Activated naive CD8-positive, alpha-beta T cell treated with anti-CD3 and anti-CD28 coated beads, Interleukin-2, amount 10 ng/mL, durations not matched to agents 7 days and 5 days (primary cell): ENCODE measurements around the gene FAHD2B. TPM values are rescaled to one million over a fixed set of nuclear protein-coding genes. Genes with fewer than 3 reads are reported as not detected.
A peak's percentile ranks its signal among the peaks of the same experiment; 100 is the strongest.
"Not testable (repeated sequence)": the region's sequence is repeated elsewhere in the genome, so short reads cannot be mapped to it uniquely, and the experiment has no call there.

Source experiments
- ATAC-seq: fragments of 150-1000 bp; cut with Tn5 transposase; one replicate; pipeline ENCODE4 v1.10.0; 2021; ENCODE audit warnings: low read depth, moderate library complexity
- POLR2A ChIA-PET: fragments of 350-600 bp; sonication (Branson Sonifier 250); formaldehyde crosslinking; loops from one replicate; lab custom pipeline; 2021; ENCODE audit warnings: antibody characterized with exemption; lab: Charles Lee
- DNase-seq: peaks from one replicate; pipeline ENCODE4 v3.0.0; 2021
- H3K27ac Mint-ChIP-seq: one replicate; pipeline ENCODE4 v1.8.0; 2022; ENCODE audit warnings: mild to moderate bottlenecking, mixed read lengths
- H3K27me3 Mint-ChIP-seq: one replicate; pipeline ENCODE4 v1.8.0; 2022; ENCODE audit warnings: mild to moderate bottlenecking, moderate library complexity, mixed read lengths
- H3K36me3 Mint-ChIP-seq: one replicate; pipeline ENCODE4 v1.8.0; 2021; ENCODE audit warnings: mild to moderate bottlenecking, mixed read lengths
- H3K4me1 Mint-ChIP-seq: one replicate; pipeline ENCODE4 v1.8.0; 2021; ENCODE audit warnings: mixed read lengths
- H3K4me3 Mint-ChIP-seq: one replicate; pipeline ENCODE4 v1.8.0; 2022; ENCODE audit warnings: mild to moderate bottlenecking, moderate library complexity, mixed read lengths
- H3K9me3 Mint-ChIP-seq: one replicate; pipeline ENCODE4 v1.8.0; 2021; ENCODE audit warnings: mixed read lengths
- total RNA-seq, 2 experiments: library from RNA; stranded (reverse); gene quantifications; one replicate each; pipeline ENCODE4 v1.2.3, GENCODE V29; 2021

FAHD2B gene
- total RNA-seq, 2 experiments from 2014 or later = 26.9 to 31.5 TPM

GRCh38 chr2:97092946-97093345 is 1.7 kb downstream of the FAHD2B start:
- H3K4me3 Mint-ChIP-seq, H3K36me3 Mint-ChIP-seq, DNase-seq, POLR2A ChIA-PET, H3K27me3 Mint-ChIP-seq, ATAC-seq, H3K27ac Mint-ChIP-seq, H3K9me3 Mint-ChIP-seq: not testable (repeated sequence)
- H3K4me1 Mint-ChIP-seq = peaks cover 11% of the 10 kb centered on the region

GRCh38 chr2:97088706-97089105 is 6.0 kb downstream of the FAHD2B start:
- H3K27me3 Mint-ChIP-seq, ATAC-seq, H3K9me3 Mint-ChIP-seq, H3K4me1 Mint-ChIP-seq, H3K4me3 Mint-ChIP-seq, POLR2A ChIA-PET, H3K36me3 Mint-ChIP-seq, H3K27ac Mint-ChIP-seq, DNase-seq: not testable (repeated sequence)

- H3K36me3 Mint-ChIP-seq, DNase-seq, H3K9me3 Mint-ChIP-seq, H3K27ac Mint-ChIP-seq, H3K27me3 Mint-ChIP-seq, H3K4me1 Mint-ChIP-seq, POLR2A ChIA-PET, H3K4me3 Mint-ChIP-seq: not testable (repeated sequence)
- peak; percentile 28 for ATAC-seq
Observed at GRCh38 chr2:97085093-97085492, 9.6 kb downstream of the FAHD2B start.

GRCh38 chr2:97083516-97083915 is 11.2 kb downstream of the FAHD2B start:
- H3K27me3 Mint-ChIP-seq, POLR2A ChIA-PET, ATAC-seq, DNase-seq, H3K27ac Mint-ChIP-seq, H3K4me1 Mint-ChIP-seq, H3K4me3 Mint-ChIP-seq, H3K36me3 Mint-ChIP-seq, H3K9me3 Mint-ChIP-seq: not testable (repeated sequence)

- H3K9me3 Mint-ChIP-seq, H3K27me3 Mint-ChIP-seq, H3K36me3 Mint-ChIP-seq, H3K4me3 Mint-ChIP-seq, POLR2A ChIA-PET, ATAC-seq, H3K4me1 Mint-ChIP-seq, H3K27ac Mint-ChIP-seq, DNase-seq: not testable (repeated sequence)
Observed at GRCh38 chr2:97082206-97082605, 12.5 kb downstream of the FAHD2B start.

- POLR2A ChIA-PET, H3K27ac Mint-ChIP-seq, H3K4me1 Mint-ChIP-seq, H3K9me3 Mint-ChIP-seq, ATAC-seq, H3K36me3 Mint-ChIP-seq, H3K27me3 Mint-ChIP-seq, DNase-seq, H3K4me3 Mint-ChIP-seq: not testable (repeated sequence)
Observed at GRCh38 chr2:97080855-97081254, 13.8 kb downstream of the FAHD2B start.

- H3K4me3 Mint-ChIP-seq, H3K36me3 Mint-ChIP-seq, H3K4me1 Mint-ChIP-seq, H3K9me3 Mint-ChIP-seq, POLR2A ChIA-PET, H3K27ac Mint-ChIP-seq, ATAC-seq, DNase-seq: not testable (repeated sequence)
- H3K27me3 Mint-ChIP-seq = peaks cover 14% of the 10 kb centered on the region
Observed at GRCh38 chr2:97077213-97077612, 17.5 kb downstream of the FAHD2B start.

- POLR2A ChIA-PET, H3K27ac Mint-ChIP-seq, H3K36me3 Mint-ChIP-seq, DNase-seq, ATAC-seq, H3K4me1 Mint-ChIP-seq, H3K4me3 Mint-ChIP-seq, H3K9me3 Mint-ChIP-seq: not testable (repeated sequence)
- peaks cover 21% of the 10 kb centered on the region for H3K27me3 Mint-ChIP-seq
Observed at GRCh38 chr2:97070915-97071314, 23.8 kb downstream of the FAHD2B start.

- not testable (repeated sequence) for H3K4me3 Mint-ChIP-seq
- peaks cover 23% of the 10 kb centered on the region for H3K27me3 Mint-ChIP-seq
Observed at GRCh38 chr2:97068722-97069121, 26.0 kb downstream of the FAHD2B start.

GRCh38 chr2:97068074-97068473 is 26.6 kb downstream of the FAHD2B start:
- no peaks in the 10 kb centered on the region for H3K36me3 Mint-ChIP-seq
- DNase-seq = no peak

More at GRCh38 chr2:97068722-97069121, 26.0 kb downstream of the FAHD2B start:
- DNase-seq, POLR2A ChIA-PET, H3K27ac Mint-ChIP-seq, H3K9me3 Mint-ChIP-seq, ATAC-seq, H3K36me3 Mint-ChIP-seq, H3K4me1 Mint-ChIP-seq: not testable (repeated sequence)

GRCh38 chr2:97067279-97068004 is 27.2 kb downstream of the FAHD2B start:
- no peak for ATAC-seq

More at GRCh38 chr2:97068074-97068473, 26.6 kb downstream of the FAHD2B start:
- Mint-ChIP-seq H3K9me3 (no peaks in the 10 kb centered on the region), H3K4me3 (no peak overlapping the region), H3K4me1 (no peaks in the 10 kb centered on the region), H3K27ac (no peak overlapping the region), H3K27me3 (peaks cover 23% of the 10 kb centered on the region)
- ATAC-seq = no peak
- POLR2A ChIA-PET = no interaction called here

GRCh38 chr2:97066030-97066429 is 28.7 kb downstream of the FAHD2B start:
- ATAC-seq, DNase-seq, POLR2A ChIA-PET, H3K9me3 Mint-ChIP-seq, H3K4me1 Mint-ChIP-seq, H3K36me3 Mint-ChIP-seq, H3K27ac Mint-ChIP-seq, H3K4me3 Mint-ChIP-seq: not testable (repeated sequence)
- H3K27me3 Mint-ChIP-seq = peaks cover 29% of the 10 kb centered on the region

More at GRCh38 chr2:97067279-97068004, 27.2 kb downstream of the FAHD2B start:
- Mint-ChIP-seq H3K4me1 (no peaks in the 10 kb centered on the region), H3K9me3 (no peaks in the 10 kb centered on the region), H3K36me3 (no peaks in the 10 kb centered on the region), H3K27me3 (peaks cover 27% of the 10 kb centered on the region), H3K4me3 (no peak overlapping the region), H3K27ac (no peak overlapping the region)
- POLR2A ChIA-PET = no interaction called here
- no peak for DNase-seq

GRCh38 chr2:97062020-97062419 is 32.7 kb downstream of the FAHD2B start:
- H3K27ac Mint-ChIP-seq, H3K9me3 Mint-ChIP-seq, POLR2A ChIA-PET, H3K4me3 Mint-ChIP-seq, H3K36me3 Mint-ChIP-seq, ATAC-seq, H3K4me1 Mint-ChIP-seq, DNase-seq: not testable (repeated sequence)
- peaks cover 21% of the 10 kb centered on the region for H3K27me3 Mint-ChIP-seq

- H3K27ac Mint-ChIP-seq, H3K36me3 Mint-ChIP-seq, H3K9me3 Mint-ChIP-seq, DNase-seq, ATAC-seq, H3K4me1 Mint-ChIP-seq, H3K4me3 Mint-ChIP-seq, POLR2A ChIA-PET: not testable (repeated sequence)
- H3K27me3 Mint-ChIP-seq = peaks cover 12% of the 10 kb centered on the region
Observed at GRCh38 chr2:97059782-97060181, 34.9 kb downstream of the FAHD2B start.
